HEK293T (cell line): ENCODE data around the gene TNIK.

Experiments used
- ARNT ChIP-seq: fragments of 450-650 bp; IDR thresholded peaks from 2 replicates; pipeline ENCODE4 v1.6.1; 2017; ENCODE audit warnings: mild to moderate bottlenecking
- BHLHE40 ChIP-seq: fragments of 450-650 bp; IDR thresholded peaks from 2 replicates; pipeline ENCODE4 v1.6.1; 2016; ENCODE audit warnings: mild to moderate bottlenecking, moderate library complexity, borderline replicate concordance
- CTBP1 ChIP-seq: fragments of 450-650 bp; IDR thresholded peaks from 2 replicates; pipeline ENCODE4 v1.6.1; 2016; ENCODE audit warnings: borderline replicate concordance
- FOXA1 ChIP-seq: fragments of 450-650 bp; IDR thresholded peaks from 2 replicates; pipeline ENCODE4 v1.6.1; 2016; ENCODE audit warnings: mild to moderate bottlenecking
- FOXK2 ChIP-seq: fragments of 450-650 bp; IDR thresholded peaks from 2 replicates; pipeline ENCODE4 v1.6.1; 2016; ENCODE audit warnings: mild to moderate bottlenecking
- FOXM1 ChIP-seq: fragments of 450-650 bp; IDR thresholded peaks from 2 replicates; pipeline ENCODE4 v1.6.1; 2017; ENCODE audit warnings: mild to moderate bottlenecking, borderline replicate concordance
- HDGF ChIP-seq: fragments of 450-650 bp; IDR thresholded peaks from 2 replicates; pipeline ENCODE4 v1.6.1; 2017; ENCODE audit warnings: antibody characterized with exemption, borderline replicate concordance
- LEF1 ChIP-seq: fragments of 450-650 bp; IDR thresholded peaks from 2 replicates; pipeline ENCODE4 v1.6.1; 2017; ENCODE audit warnings: mild to moderate bottlenecking, borderline replicate concordance
- NFRKB ChIP-seq: fragments of 450-650 bp; IDR thresholded peaks from 2 replicates; pipeline ENCODE4 v1.6.1; 2016; ENCODE audit warnings: mild to moderate bottlenecking, moderate library complexity
- PKNOX1 ChIP-seq: fragments of 450-650 bp; IDR thresholded peaks from 2 replicates; pipeline ENCODE4 v1.6.1; 2016
- SP1 ChIP-seq: fragments of 450-650 bp; IDR thresholded peaks from 2 replicates; pipeline ENCODE4 v1.6.1; 2017
- SUZ12 ChIP-seq: fragments of 450-650 bp; IDR thresholded peaks from 2 replicates; pipeline ENCODE4 v1.6.1; 2016; ENCODE audit warnings: mild to moderate bottlenecking
- TARDBP ChIP-seq: fragments of 450-650 bp; IDR thresholded peaks from 2 replicates; pipeline ENCODE4 v1.6.1; 2016
- ZNF384 ChIP-seq: fragments of 450-650 bp; IDR thresholded peaks from 2 replicates; pipeline ENCODE4 v1.6.1; 2016

GRCh38 chr3:171314341-171314740 lies 145.9 kb downstream of the TNIK start:
- TF ChIP-seq SP1, result no peak
- TF ChIP-seq NFRKB, result no peak
- TF ChIP-seq HDGF, result no peak
- TF ChIP-seq SUZ12, result no peak
- no peak for TF ChIP-seq LEF1
- no peak for TF ChIP-seq BHLHE40
- no peak for TF ChIP-seq TARDBP
- no peak for TF ChIP-seq FOXM1
- TF ChIP-seq FOXK2, result no peak
- no peak for TF ChIP-seq PKNOX1
- TF ChIP-seq FOXA1, result no peak
- no peak for TF ChIP-seq CTBP1
- no peak for TF ChIP-seq ZNF384
- no peak for TF ChIP-seq ARNT
